Ishikawa (cell line): ENCODE data around the gene STMN1.
A peak's percentile ranks its signal among the peaks of the same experiment; 100 is the strongest.

ENCODE experiments used
- CEBPB ChIP-seq: IDR thresholded peaks from 2 replicates; pipeline ENCODE4 v1.6.1; 2012
- CREB1 ChIP-seq: IDR thresholded peaks from 2 replicates; pipeline ENCODE4 v1.6.1; 2012; ENCODE audit warnings: low read depth
- EGR1 ChIP-seq: IDR thresholded peaks from 2 replicates; pipeline ENCODE4 v1.6.1; 2012
- EP300 ChIP-seq: IDR thresholded peaks from 2 replicates; pipeline ENCODE4 v1.6.1; 2012; ENCODE audit warnings: borderline replicate concordance
- FOXM1 ChIP-seq: IDR thresholded peaks from 2 replicates; pipeline ENCODE4 v1.6.1; 2012; ENCODE audit warnings: low read depth, borderline replicate concordance
- NFIC ChIP-seq: IDR thresholded peaks from 2 replicates; pipeline ENCODE4 v1.6.1; 2012
- RAD21 ChIP-seq: IDR thresholded peaks from 2 replicates; pipeline ENCODE4 v1.6.1; 2012; ENCODE audit warnings: low read depth
- TAF1 ChIP-seq: IDR thresholded peaks from 2 replicates; pipeline ENCODE4 v1.6.1; 2012; ENCODE audit warnings: low read depth, mild to moderate bottlenecking
- TCF12 ChIP-seq: IDR thresholded peaks from 2 replicates; pipeline ENCODE4 v1.6.1; 2012; ENCODE audit warnings: low read depth
- TEAD4 ChIP-seq: IDR thresholded peaks from 2 replicates; pipeline ENCODE4 v1.6.1; 2012
- YY1 ChIP-seq: IDR thresholded peaks from 2 replicates; pipeline ENCODE4 v1.6.1; 2012; ENCODE audit warnings: low read depth
- ZBTB7A ChIP-seq: IDR thresholded peaks from 2 replicates; pipeline ENCODE4 v1.6.1; 2012; ENCODE audit warnings: low read depth
- TF ChIP-seq, protein P1 (sequence below): IDR thresholded peaks from 2 replicates; pipeline ENCODE4 v1.6.1; 2012
- TF ChIP-seq, protein P2 (sequence below): IDR thresholded peaks from 2 replicates; pipeline ENCODE4 v1.6.1; 2012; ENCODE audit warnings: low read depth, mild to moderate bottlenecking
- TF ChIP-seq, protein P3 (sequence below): IDR thresholded peaks from 2 replicates; pipeline ENCODE4 v1.6.1; 2012

STMN1 gene

DNA sequence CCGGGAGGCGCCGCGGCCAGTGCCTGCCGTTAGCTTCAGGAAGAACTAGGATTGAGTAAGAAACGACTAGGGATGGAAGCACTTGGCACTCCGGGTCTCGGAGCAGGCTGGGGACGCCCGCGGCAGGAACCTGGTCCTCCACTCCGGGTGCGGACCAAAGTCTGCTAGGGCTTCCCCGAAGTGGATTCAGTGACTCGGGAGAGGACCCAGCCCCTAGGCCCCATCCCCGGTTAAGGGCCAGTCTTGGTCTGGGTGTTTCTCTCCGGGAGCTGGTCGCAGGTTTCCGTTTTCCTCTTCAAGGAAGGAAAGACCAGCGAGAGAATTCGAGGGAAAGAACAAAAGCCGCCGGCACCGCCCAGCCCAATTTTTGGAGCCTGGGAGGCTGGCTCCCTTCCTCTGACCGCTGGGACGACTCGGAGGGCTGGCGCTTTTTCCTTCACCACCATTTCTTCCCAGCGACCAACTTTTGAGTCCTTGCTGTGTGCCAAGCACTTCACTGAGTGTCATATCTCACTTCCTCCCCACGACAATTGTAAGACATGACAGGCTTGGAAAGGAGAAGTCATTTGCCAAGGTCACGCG lies 16.8 kb upstream of the STMN1 start:
- TF ChIP-seq YY1, result no peak
- no peak for TF ChIP-seq TCF12
- TF ChIP-seq TEAD4, result no peak
- TF ChIP-seq, protein P1, sequence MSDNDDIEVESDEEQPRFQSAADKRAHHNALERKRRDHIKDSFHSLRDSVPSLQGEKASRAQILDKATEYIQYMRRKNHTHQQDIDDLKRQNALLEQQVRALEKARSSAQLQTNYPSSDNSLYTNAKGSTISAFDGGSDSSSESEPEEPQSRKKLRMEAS, result no peak
- no peak for TF ChIP-seq CEBPB
- TF ChIP-seq EP300, result no peak
- TF ChIP-seq, protein P2, sequence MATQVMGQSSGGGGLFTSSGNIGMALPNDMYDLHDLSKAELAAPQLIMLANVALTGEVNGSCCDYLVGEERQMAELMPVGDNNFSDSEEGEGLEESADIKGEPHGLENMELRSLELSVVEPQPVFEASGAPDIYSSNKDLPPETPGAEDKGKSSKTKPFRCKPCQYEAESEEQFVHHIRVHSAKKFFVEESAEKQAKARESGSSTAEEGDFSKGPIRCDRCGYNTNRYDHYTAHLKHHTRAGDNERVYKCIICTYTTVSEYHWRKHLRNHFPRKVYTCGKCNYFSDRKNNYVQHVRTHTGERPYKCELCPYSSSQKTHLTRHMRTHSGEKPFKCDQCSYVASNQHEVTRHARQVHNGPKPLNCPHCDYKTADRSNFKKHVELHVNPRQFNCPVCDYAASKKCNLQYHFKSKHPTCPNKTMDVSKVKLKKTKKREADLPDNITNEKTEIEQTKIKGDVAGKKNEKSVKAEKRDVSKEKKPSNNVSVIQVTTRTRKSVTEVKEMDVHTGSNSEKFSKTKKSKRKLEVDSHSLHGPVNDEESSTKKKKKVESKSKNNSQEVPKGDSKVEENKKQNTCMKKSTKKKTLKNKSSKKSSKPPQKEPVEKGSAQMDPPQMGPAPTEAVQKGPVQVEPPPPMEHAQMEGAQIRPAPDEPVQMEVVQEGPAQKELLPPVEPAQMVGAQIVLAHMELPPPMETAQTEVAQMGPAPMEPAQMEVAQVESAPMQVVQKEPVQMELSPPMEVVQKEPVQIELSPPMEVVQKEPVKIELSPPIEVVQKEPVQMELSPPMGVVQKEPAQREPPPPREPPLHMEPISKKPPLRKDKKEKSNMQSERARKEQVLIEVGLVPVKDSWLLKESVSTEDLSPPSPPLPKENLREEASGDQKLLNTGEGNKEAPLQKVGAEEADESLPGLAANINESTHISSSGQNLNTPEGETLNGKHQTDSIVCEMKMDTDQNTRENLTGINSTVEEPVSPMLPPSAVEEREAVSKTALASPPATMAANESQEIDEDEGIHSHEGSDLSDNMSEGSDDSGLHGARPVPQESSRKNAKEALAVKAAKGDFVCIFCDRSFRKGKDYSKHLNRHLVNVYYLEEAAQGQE, result no peak

DNA sequence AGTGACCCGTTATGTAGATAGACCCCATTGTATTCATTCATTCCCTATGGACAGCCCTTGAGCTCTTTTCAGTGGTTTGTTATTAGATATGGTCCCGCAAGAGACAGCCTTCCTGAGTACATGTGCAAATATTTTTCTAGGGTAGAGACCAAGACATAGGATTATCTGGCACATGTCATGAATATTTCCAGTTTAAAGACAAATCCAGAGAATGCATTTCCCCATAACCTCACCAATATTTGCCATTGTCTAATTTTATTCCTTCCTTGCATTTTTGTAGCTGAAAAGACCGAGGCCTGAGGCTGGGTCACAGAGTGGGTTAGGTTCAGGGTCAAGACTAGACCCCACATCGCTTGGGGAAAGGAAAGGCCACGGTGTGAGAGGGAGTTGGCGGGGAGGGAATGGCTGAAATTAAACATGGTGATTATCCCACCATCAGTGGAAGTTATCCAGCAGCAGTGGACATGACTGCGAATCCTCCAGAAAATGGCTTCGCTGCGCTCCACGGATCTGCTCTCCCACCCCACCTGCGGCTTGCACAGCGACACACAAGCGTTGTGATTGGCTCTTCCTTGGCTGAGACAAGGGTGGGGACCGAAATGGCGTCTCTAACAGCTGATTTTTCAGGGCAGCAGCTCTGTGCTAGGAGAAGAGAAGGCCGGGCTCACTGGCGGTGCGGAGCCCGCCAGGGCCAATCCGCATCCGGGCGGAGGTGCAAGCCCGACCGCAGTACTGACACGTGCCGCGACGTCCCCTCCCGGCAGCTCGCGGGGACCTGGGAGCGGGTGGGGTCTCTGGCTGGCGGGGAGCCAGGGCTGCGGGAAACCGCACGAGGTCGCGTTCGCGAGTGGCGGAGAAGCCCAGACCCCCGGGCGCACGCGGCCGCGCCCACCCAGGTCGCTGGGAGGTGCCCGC lies 16.1 kb upstream of the STMN1 start:
- no peak for TF ChIP-seq TCF12
- 0 out of 2 replicates have a peak, but pooled peaks have one; percentile 53 for TF ChIP-seq YY1
- TF ChIP-seq TAF1, result peak; percentile 39
- TF ChIP-seq, protein P3, sequence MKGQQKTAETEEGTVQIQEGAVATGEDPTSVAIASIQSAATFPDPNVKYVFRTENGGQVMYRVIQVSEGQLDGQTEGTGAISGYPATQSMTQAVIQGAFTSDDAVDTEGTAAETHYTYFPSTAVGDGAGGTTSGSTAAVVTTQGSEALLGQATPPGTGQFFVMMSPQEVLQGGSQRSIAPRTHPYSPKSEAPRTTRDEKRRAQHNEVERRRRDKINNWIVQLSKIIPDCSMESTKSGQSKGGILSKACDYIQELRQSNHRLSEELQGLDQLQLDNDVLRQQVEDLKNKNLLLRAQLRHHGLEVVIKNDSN, result no peak
- no peak for TF ChIP-seq EP300
- TF ChIP-seq, protein P2, result no peak
- TF ChIP-seq CEBPB, result no peak
- no peak for TF ChIP-seq TEAD4
- no peak; the same call in 1 of the 2 replicates for TF ChIP-seq NFIC
- TF ChIP-seq ZBTB7A, result peak; percentile 86
- no peak for TF ChIP-seq RAD21
- TF ChIP-seq, protein P1, result peak; percentile 87
- TF ChIP-seq CREB1, result no peak

DNA sequence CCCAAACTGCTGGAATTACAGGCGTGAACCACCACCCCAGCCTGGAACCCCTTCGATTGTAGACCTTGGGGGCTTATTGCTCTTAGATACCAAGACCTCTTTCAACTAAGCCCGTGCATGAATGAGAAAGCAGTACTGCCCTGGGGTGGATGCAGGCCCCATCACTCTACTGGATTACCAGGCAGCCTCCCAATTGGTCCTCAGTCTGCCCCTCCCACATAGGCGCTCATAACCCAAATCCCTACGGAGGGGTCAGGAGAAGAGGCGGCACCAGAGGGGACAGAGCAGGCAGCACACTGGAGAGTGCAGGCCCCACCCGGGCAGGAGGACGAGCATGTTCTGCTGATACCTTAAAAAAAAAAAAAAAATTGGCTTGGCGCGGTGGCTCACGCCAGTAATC lies 12.4 kb upstream of the STMN1 start:
- no peak for TF ChIP-seq FOXM1

DNA sequence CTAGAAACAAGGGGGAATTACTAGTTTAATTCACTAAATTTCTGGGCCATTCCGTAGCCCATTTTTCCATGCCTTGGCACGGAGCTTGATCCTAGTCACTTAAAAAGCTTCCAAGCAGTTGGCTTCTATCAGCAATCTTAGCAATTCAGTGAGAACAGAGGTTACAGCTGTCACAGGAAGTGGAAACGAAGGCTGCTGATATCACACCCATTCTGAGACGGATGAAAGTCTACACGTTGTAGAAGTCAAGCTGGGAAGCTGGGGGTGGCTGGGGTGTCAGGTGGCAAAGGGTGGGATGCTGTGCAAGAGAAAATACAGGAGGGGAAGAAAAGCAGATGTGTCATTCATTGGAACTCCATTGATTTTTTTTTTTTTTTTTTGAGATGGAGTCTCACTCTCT lies 11.8 kb upstream of the STMN1 start:
- TF ChIP-seq EGR1 (no peak), RAD21 (no peak), NFIC (no peak), ZBTB7A (no peak), YY1 (no peak)
- TF ChIP-seq, protein P2, result no peak
- TF ChIP-seq, protein P3, result no peak
